Measurements from ENCODE around the gene MYOF. TPM values are rescaled to one million over a fixed set of nuclear protein-coding genes. Genes with fewer than 3 reads are reported as not detected.
A peak's percentile ranks its signal among the peaks of the same experiment; 100 is the strongest.

Gene MYOF
- total and polyA plus RNA-seq, 2 of the 8 experiments (the other 6 are each of a cell fraction or from before 2014, with no cell fraction given): 0.98 to 2.3 TPM

DNA sequence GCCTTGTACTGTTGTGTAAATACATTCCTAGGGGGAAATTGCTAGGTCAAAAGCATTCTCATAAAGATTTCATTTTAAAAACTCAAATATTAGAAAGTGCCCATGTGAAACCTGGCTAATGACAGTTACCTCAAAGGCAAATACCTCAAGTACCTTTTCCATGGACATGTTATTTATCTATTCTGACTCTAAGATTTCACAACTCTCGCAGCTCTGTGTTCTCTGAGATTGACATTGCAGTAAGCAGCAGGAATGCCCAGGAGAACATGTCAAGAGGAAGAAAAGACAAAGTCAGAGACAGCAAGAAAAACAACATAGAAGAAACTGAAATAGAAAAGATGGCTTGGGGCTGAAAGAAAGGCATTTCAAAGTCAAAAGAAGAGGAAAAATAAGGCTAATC, 221.0 kb downstream of the MYOF start:
- no peaks in the 10 kb centered on the region for H3K27me3 ChIP-seq (replicated peaks in 1 of 4; ENCODE audit: control insufficient read depth in 3 of 4, extremely low read depth in 1 of 4, insufficient read depth in 3 of 4, low read length in 3 of 4)
- no peak overlapping the region for H3K4me3 ChIP-seq (ENCODE audit: extremely low read depth in 1 of 4, insufficient read depth in 2 of 4, low read depth in 3 of 4, low read length in 4 of 4)
- H2BK120ac ChIP-seq (replicated peaks; ENCODE audit: low read depth, low read length): peak overlapping the region; percentile 98
- no peaks in the 10 kb centered on the region for H3K79me2 ChIP-seq (ENCODE audit: control insufficient read depth in 1 of 2, insufficient read depth in 2 of 2, low read length in 2 of 2)
- H2AFZ ChIP-seq (ENCODE audit: low read length): no peak overlapping the region
- H4K8ac ChIP-seq (ENCODE audit: extremely low read depth, insufficient read depth, low read length): no peak overlapping the region
- no peak overlapping the region for H4K5ac ChIP-seq (ENCODE audit: insufficient read length, low read depth, low read length)
- WGBS, 2 experiments (ENCODE audit: extremely low coverage in 1 of 2, insufficient coverage in 1 of 2, insufficient read length in 1 of 2, insufficient replicate concordance in 2 of 2, low coverage in 1 of 2, low lambda C conversion rate in 2 of 2, missing lambda C conversion rate in 1 of 2): 100% methylated on average over 1 of the region's 1 CpG; no CpG with 5 or more reads in 1 of the 2 experiments
- no peaks in the 10 kb centered on the region for H3K36me3 ChIP-seq (ENCODE audit: control insufficient read depth in 2 of 4, insufficient read depth in 4 of 4, low read length in 3 of 4)
- H3K4ac ChIP-seq (replicated peaks; ENCODE audit: insufficient read length, low read depth, low read length): no peak overlapping the region
- H2AK5ac ChIP-seq (ENCODE audit: low read depth, low read length): no peak overlapping the region
- H3K27ac ChIP-seq (ENCODE audit: low read depth, low read length): no peak overlapping the region
- no peak overlapping the region for H3K4me2 ChIP-seq (ENCODE audit: insufficient read depth in 1 of 2, low read depth in 2 of 2, low read length in 2 of 2)
- H3K23me2 ChIP-seq (ENCODE audit: low read depth, low read length): no peaks in the 10 kb centered on the region; the same call in 1 of the 2 replicates
- DNase-seq (ENCODE audit: low read depth in 1 of 2, low spot score in 2 of 2) (no peak), FAIRE-seq (no peak)
- H3K56ac ChIP-seq (replicated peaks; ENCODE audit: insufficient read length, low read depth, low read length): no peak overlapping the region
- no peak overlapping the region for H2BK5ac ChIP-seq (ENCODE audit: low read depth, low read length)
- H3K79me1 ChIP-seq (ENCODE audit: low read depth, low read length): no peaks in the 10 kb centered on the region
- 0 out of 2 replicates have a peak overlapping the region, but pooled peaks have one; percentile 36 for H2BK20ac ChIP-seq (ENCODE audit: low read length)
- no peak overlapping the region for H3K9ac ChIP-seq (replicated peaks in 1 of 4; ENCODE audit: extremely low read depth in 1 of 4, low read depth in 3 of 4, low read length in 3 of 4)
- H3K4me1 ChIP-seq (replicated peaks in 1 of 4; ENCODE audit: control insufficient read depth in 3 of 4, insufficient read depth in 4 of 4, low read length in 3 of 4): no peaks in the 10 kb centered on the region
- no peak overlapping the region for H3K23ac ChIP-seq (ENCODE audit: insufficient read length)
- POLR2A ChIA-PET (ENCODE audit: partially characterized antibody): no interaction called here
- H3K9me3 ChIP-seq (ENCODE audit: insufficient read depth in 2 of 2, low read depth in 1 of 2, low read length in 1 of 2): peaks cover 0 to 3% of the 10 kb centered on the region in 2 experiments; a peak in 1 of 4 replicates
- H4K91ac ChIP-seq (replicated peaks; ENCODE audit: insufficient read length, low read length): peak overlapping the region; percentile 93
- H3K18ac ChIP-seq (ENCODE audit: extremely low read depth, low read length): no peak overlapping the region
- no peak overlapping the region for H3K14ac ChIP-seq (ENCODE audit: insufficient read length)
- CTCF ChIA-PET (ENCODE audit: partially characterized antibody): interaction anchor here (1.3 kb wide), 1 partner anchor 36 kb away, joined by 3 read pairs; no protein-coding TSS in a partner anchor
- H4K20me1 ChIP-seq (replicated peaks in 1 of 2; ENCODE audit: control insufficient read depth in 1 of 2, insufficient read depth in 2 of 2, low read length in 2 of 2): no peaks in the 10 kb centered on the region
- no peak overlapping the region for H2BK15ac ChIP-seq (ENCODE audit: low read length)
- H2BK12ac ChIP-seq (ENCODE audit: low read depth, low read length): no peak overlapping the region
- TF ChIP-seq CEBPB (IDR thresholded peaks at IDR 0.05; ENCODE audit: low read depth, low read length): no peak
